ENCODE measurements around the gene HABP2. TPM values are rescaled to one million over a fixed set of nuclear protein-coding genes. Genes with fewer than 3 reads are reported as not detected.
A peak's percentile ranks its signal among the peaks of the same experiment; 100 is the strongest.

Gene HABP2
- total RNA-seq, 1 donor: not detected

DNA sequence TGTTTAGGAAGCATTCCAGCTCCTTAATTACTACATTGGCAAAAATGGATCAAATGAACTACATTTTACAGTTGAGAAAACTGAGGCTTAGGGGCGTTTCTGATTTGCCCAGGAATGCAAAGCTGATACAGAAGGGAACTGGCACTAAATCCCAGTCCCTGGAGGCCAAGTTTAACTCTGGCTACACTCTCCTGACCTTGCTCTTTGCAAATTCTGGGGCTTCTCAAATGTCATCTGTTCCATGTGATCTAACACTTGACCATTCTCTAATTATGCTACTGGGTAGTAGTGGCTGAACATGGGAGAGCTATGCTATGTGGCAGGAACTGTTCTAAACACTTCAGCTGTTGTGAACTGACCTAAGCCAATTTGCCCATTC is 11.3 kb upstream of the HABP2 start:
- TF ChIP-seq, protein P1, sequence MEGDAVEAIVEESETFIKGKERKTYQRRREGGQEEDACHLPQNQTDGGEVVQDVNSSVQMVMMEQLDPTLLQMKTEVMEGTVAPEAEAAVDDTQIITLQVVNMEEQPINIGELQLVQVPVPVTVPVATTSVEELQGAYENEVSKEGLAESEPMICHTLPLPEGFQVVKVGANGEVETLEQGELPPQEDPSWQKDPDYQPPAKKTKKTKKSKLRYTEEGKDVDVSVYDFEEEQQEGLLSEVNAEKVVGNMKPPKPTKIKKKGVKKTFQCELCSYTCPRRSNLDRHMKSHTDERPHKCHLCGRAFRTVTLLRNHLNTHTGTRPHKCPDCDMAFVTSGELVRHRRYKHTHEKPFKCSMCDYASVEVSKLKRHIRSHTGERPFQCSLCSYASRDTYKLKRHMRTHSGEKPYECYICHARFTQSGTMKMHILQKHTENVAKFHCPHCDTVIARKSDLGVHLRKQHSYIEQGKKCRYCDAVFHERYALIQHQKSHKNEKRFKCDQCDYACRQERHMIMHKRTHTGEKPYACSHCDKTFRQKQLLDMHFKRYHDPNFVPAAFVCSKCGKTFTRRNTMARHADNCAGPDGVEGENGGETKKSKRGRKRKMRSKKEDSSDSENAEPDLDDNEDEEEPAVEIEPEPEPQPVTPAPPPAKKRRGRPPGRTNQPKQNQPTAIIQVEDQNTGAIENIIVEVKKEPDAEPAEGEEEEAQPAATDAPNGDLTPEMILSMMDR (IDR thresholded peaks at IDR 0.05; ENCODE audit: insufficient read depth, low read depth, low read length): no peak
- DNase-seq (ENCODE audit: low read depth): no peak
- no peak overlapping the region for H3K4me3 ChIP-seq (ENCODE audit: low read depth, low read length)

GRCh38 chr10:113543107-113543955 is 9.5 kb upstream of the HABP2 start:
- TF ChIP-seq, protein P1 (IDR thresholded peaks at IDR 0.05; ENCODE audit: insufficient read depth, low read depth, low read length): no peak
- no peak overlapping the region for H3K4me3 ChIP-seq (ENCODE audit: low read depth, low read length)
- no peak for DNase-seq (ENCODE audit: low read depth)

DNA sequence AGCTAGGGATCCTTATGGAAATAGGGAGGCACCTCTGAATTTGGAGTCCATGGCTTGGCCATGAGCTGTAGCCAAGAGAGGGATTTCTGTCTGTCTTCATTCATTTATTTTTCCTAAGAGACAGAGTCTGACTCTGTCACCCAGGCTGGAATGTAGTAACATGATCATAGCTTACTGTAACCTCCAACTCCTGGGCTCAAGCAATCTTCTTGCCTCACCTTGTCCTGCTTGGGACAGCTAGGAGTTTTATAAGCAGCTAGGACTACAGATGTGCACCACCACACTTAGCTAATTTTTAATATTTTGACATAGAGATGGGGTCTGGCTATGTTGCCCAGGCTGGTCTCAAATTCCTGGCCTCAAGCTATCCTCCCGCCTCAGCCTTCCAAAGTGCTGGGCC is 8.5 kb upstream of the HABP2 start:
- TF ChIP-seq, protein P1 (IDR thresholded peaks at IDR 0.05; ENCODE audit: insufficient read depth, low read depth, low read length): no peak
- DNase-seq (ENCODE audit: low read depth): no peak
- H3K4me3 ChIP-seq (ENCODE audit: low read depth, low read length): no peak overlapping the region

- no peak overlapping the region for H3K4me3 ChIP-seq (ENCODE audit: low read depth, low read length)
- TF ChIP-seq, protein P1 (IDR thresholded peaks at IDR 0.05; ENCODE audit: insufficient read depth, low read depth, low read length): no peak
- no peak for DNase-seq (ENCODE audit: low read depth)
Measured at GRCh38 chr10:113547426-113547825, 5.4 kb upstream of the HABP2 start.

GRCh38 chr10:113549856-113550255 is 3.0 kb upstream of the HABP2 start:
- DNase-seq (ENCODE audit: low read depth): no peak
- TF ChIP-seq, protein P1 (IDR thresholded peaks at IDR 0.05; ENCODE audit: insufficient read depth, low read depth, low read length): no peak
- H3K4me3 ChIP-seq (ENCODE audit: low read depth, low read length): no peak overlapping the region

- TF ChIP-seq, protein P1 (IDR thresholded peaks at IDR 0.05; ENCODE audit: insufficient read depth, low read depth, low read length): no peak
- DNase-seq (ENCODE audit: low read depth): peak; percentile 17
- H3K4me3 ChIP-seq (ENCODE audit: low read depth, low read length): no peak overlapping the region
Measured at GRCh38 chr10:113550365-113550764, 2.5 kb upstream of the HABP2 start.

Data from fibroblast of villous mesenchyme (primary cell).